Fibroblast of skin of left quadriceps (primary cell): ENCODE data around the gene PSEN1.
"Not testable (repeated sequence)": the region's sequence is repeated elsewhere in the genome, so short reads cannot be mapped to it uniquely, and the experiment has no call there.

Experiments
- DNase-seq, 2 experiments: peaks; one replicate each; pipeline ENCODE4 v3.0.0-alpha.2; 2013; ENCODE audit warnings: low read depth in 2 of 2

Gene PSEN1

GRCh38 chr14:73166399-73166798, 30.1 kb downstream of the PSEN1 start:
- DNase-seq, result no peak

DNA sequence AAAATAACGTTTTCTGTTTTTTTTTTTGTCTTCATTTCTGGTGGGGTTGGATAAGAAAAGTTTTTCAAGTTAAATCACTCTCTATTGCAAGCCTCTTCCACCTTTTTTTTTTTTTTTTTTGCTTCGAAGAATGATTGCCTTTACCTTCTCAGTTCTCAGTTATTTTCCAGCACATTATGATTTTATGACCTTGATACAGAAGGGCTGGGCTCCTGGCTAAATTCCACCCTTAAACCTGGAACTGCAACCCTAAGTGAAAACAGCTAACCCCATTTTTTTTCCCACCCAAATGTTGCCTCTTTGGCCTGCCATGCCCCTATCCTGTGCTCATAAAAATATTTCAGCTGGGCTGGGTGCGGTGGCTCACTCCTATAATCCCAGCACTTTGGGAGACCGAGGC, 31.4 kb downstream of the PSEN1 start:
- no peak for DNase-seq

GRCh38 chr14:73168274-73168673, 32.0 kb downstream of the PSEN1 start:
- no peak for DNase-seq

GRCh38 chr14:73168691-73169090, 32.4 kb downstream of the PSEN1 start:
- no peak for DNase-seq

- not testable (repeated sequence) for DNase-seq
These were observed 33.5 kb downstream of the PSEN1 start for GRCh38 chr14:73169855-73170254.

- no peak for DNase-seq
These were observed 34.4 kb downstream of the PSEN1 start for GRCh38 chr14:73170686-73171085.

GRCh38 chr14:73172500-73172899, 36.2 kb downstream of the PSEN1 start:
- DNase-seq, result no peak

DNA sequence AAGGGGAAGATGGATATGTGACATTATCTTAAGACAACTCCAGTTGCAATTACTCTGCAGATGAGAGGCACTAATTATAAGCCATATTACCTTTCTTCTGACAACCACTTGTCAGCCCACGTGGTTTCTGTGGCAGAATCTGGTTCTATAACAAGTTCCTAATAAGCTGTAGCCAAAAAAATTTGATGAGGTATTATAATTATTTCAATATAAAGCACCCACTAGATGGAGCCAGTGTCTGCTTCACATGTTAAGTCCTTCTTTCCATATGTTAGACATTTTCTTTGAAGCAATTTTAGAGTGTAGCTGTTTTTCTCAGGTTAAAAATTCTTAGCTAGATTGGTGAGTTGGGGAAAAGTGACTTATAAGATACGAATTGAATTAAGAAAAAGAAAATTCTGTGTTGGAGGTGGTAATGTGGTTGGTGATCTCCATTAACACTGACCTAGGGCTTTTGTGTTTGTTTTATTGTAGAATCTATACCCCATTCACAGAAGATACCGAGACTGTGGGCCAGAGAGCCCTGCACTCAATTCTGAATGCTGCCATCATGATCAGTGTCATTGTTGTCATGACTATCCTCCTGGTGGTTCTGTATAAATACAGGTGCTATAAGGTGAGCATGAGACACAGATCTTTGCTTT, 36.9 kb downstream of the PSEN1 start:
- peak; percentile 20 to 24 for DNase-seq

- no peak for DNase-seq
These were observed 40.4 kb downstream of the PSEN1 start for GRCh38 chr14:73176685-73177084.

DNA sequence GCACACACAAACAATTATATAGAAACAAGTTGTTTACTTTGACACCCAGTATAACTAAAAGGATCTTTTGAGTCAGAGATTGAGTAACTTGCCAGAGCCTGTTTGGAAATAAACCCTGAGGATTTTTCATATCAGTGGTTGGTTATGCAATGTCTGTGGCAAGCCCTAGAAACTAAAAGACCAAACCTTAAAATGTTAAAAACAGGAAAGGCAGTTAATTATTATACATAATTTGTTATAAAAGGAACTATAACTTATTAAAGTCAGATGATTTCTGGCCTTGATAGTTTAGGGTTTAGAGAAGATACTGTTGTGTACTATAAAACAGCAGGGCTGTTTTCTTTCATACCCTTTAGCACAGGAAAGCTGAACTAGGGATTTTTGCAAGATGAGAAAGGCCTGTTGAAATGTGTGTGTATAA, 44.1 kb downstream of the PSEN1 start:
- DNase-seq, result peak; percentile 46 to 47

- not testable (repeated sequence) for DNase-seq
These were observed 44.7 kb downstream of the PSEN1 start for GRCh38 chr14:73180969-73181368.

DNA sequence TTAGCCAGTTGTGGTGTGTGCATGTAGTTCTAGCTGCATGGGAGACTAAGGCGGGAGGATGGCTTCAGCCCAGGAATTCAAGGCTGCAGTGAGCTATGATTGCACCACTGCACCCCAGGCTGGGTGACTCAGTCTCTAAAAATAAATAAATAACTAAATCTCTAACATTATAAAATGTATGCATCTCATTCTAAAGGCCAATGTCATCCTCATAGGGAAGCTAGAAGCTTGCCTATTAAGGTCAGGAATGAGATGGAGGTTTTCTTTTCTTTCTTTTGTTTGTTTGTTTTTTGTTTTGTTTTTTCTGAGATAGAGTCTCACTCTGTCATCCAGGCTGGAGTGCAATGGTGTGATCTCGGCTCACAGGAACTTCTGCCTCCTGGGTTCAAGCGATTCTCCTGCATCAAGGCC, 52.2 kb downstream of the PSEN1 start:
- peak; percentile 45 to 49 for DNase-seq

GRCh38 chr14:73189651-73190050, 53.3 kb downstream of the PSEN1 start:
- no peak for DNase-seq

GRCh38 chr14:73191441-73191840, 55.1 kb downstream of the PSEN1 start:
- no peak for DNase-seq

DNA sequence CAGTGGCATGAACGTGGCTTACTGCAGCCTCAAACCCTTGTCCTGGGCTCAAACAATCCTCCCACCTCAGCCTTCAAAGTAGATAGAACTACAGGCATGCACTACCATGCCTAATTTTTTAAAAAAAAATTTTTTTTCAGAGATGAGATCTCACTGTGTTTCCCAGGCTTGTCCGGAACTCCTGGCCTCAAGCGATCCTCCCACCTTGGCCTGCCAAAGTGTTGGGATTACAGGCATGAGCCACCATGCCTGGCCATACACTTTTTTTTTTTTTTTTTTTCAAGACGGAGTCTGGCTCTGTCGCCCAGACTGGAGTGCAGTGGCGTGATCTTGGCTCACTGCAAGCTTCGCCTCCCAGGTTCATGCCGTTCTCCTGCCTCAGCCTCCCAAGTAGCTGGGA, 58.0 kb downstream of the PSEN1 start:
- DNase-seq, result not testable (repeated sequence)

GRCh38 chr14:73198253-73198652, 61.9 kb downstream of the PSEN1 start:
- DNase-seq, result no peak

GRCh38 chr14:73203527-73203926, 67.2 kb downstream of the PSEN1 start:
- no peak for DNase-seq

DNA sequence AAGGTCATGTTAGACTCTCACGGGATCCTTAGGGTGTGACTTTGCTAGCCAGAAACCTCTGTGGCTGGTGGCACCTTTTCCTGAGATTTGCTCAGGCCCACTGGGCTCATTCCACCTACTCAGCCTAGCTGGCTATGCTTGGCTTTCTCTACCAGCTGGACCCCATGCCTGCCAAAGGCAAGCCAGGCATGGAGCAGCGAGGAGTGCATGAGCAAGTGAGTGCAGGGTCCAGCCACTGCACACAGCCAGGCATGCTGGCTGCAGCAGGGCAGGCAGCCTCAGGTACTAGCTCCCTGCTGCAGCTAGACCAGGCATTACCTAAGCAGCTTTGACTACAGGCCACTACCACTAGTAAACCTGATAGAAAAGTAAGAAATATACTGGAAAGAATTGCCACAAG, 71.3 kb downstream of the PSEN1 start:
- DNase-seq, result no peak

GRCh38 chr14:73208390-73208789, 72.1 kb downstream of the PSEN1 start:
- DNase-seq, result no peak

GRCh38 chr14:73208846-73209245, 72.5 kb downstream of the PSEN1 start:
- DNase-seq, result no peak

DNA sequence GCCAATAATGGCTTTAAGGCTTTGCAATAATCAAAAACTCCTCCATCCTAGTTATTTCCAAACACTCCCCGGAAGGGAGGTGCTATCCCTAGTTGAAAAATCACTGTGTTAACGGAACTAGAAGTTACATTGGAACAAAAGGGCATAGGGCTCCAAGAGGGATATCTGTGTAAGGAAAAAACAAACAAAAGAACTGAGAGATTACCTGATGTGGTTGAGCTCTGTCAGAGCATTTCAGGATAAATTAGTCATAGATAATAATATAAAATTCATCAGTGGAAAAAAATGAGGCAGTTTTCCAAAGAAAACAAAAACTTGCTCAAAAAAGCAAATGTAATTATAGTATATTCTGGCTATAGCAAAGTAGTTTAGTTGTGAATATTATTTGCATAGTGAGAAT, 73.6 kb downstream of the PSEN1 start:
- peak; percentile 14 to 15 for DNase-seq

GRCh38 chr14:73211251-73212040, 75.1 kb downstream of the PSEN1 start:
- DNase-seq, result no peak

DNA sequence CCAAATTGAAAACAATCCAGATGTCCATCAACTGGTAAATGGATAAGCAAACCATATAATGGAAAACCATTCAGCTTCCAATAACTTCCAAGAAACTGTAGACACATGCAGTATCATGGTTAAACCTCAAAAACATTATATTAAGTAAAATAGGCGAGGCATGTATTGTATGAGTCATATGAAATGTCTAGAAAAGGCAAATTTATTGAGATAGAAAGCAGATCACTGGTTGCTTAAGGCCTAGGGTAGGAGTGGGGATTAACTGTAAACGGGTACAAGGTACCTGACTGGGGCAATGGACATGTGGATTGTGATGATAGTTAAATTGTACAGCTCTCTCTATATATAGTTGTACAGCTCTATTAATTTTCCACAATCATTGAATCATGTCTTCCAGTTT, 79.7 kb downstream of the PSEN1 start:
- no peak for DNase-seq
